Measurements from ENCODE around the gene PPP1R12B. TPM values are rescaled to one million over a fixed set of nuclear protein-coding genes. Genes with fewer than 3 reads are reported as not detected.
"Not testable (repeated sequence)": the region's sequence is repeated elsewhere in the genome, so short reads cannot be mapped to it uniquely, and the experiment has no call there.

PPP1R12B gene
- total RNA-seq, 2 experiments from 2014 or later = 12.4 to 14.3 TPM

- CTCF ChIA-PET, POLR2A ChIA-PET: not testable (repeated sequence)
Observed at GRCh38 chr1:202467381-202467780, 118.9 kb downstream of the PPP1R12B start.

GRCh38 chr1:202468695-202469094, 120.2 kb downstream of the PPP1R12B start:
- CTCF ChIA-PET, POLR2A ChIA-PET: not testable (repeated sequence)

GRCh38 chr1:202469123-202469522, 120.6 kb downstream of the PPP1R12B start:
- CTCF ChIA-PET, POLR2A ChIA-PET: not testable (repeated sequence)

GRCh38 chr1:202471246-202471645, 122.7 kb downstream of the PPP1R12B start:
- ChIA-PET POLR2A (no interaction called here), CTCF (no interaction called here)

GRCh38 chr1:202472347-202473124, 124.0 kb downstream of the PPP1R12B start:
- POLR2A ChIA-PET = not testable (repeated sequence)
- CTCF ChIA-PET = interaction anchor here (1.1 kb wide), 1 partner anchor 130 kb away, joined by 3 read pairs; no protein-coding TSS in a partner anchor

GRCh38 chr1:202473266-202474045, 125.0 kb downstream of the PPP1R12B start:
- POLR2A ChIA-PET = not testable (repeated sequence)
- CTCF ChIA-PET = interaction anchor here (0.8 to 1.1 kb wide), 2 partner anchors 129 to 148 kb away, joined by 3 read pairs; no protein-coding TSS in a partner anchor

GRCh38 chr1:202479661-202480060, 131.2 kb downstream of the PPP1R12B start:
- CTCF ChIA-PET, POLR2A ChIA-PET: not testable (repeated sequence)

GRCh38 chr1:202480640-202481039, 132.1 kb downstream of the PPP1R12B start:
- POLR2A ChIA-PET, CTCF ChIA-PET: not testable (repeated sequence)

- POLR2A ChIA-PET = not testable (repeated sequence)
Observed at GRCh38 chr1:202483362-202483761, 134.9 kb downstream of the PPP1R12B start.

GRCh38 chr1:202484032-202484431, 135.5 kb downstream of the PPP1R12B start:
- CTCF ChIA-PET, POLR2A ChIA-PET: not testable (repeated sequence)

More at GRCh38 chr1:202483362-202483761, 134.9 kb downstream of the PPP1R12B start:
- CTCF ChIA-PET = interaction anchor here (0.7 kb wide), 1 partner anchor 60 kb away, joined by 3 read pairs; no protein-coding TSS in a partner anchor

GRCh38 chr1:202484820-202485219, 136.3 kb downstream of the PPP1R12B start:
- CTCF ChIA-PET, POLR2A ChIA-PET: not testable (repeated sequence)

GRCh38 chr1:202488178-202488649, 139.7 kb downstream of the PPP1R12B start:
- POLR2A ChIA-PET, CTCF ChIA-PET: not testable (repeated sequence)

- CTCF ChIA-PET, POLR2A ChIA-PET: not testable (repeated sequence)
Observed at GRCh38 chr1:202489101-202489500, 140.6 kb downstream of the PPP1R12B start.

- POLR2A ChIA-PET, CTCF ChIA-PET: not testable (repeated sequence)
Observed at GRCh38 chr1:202493112-202493511, 144.6 kb downstream of the PPP1R12B start.

- POLR2A ChIA-PET = no interaction called here
- CTCF ChIA-PET = no interaction called here
Observed at GRCh38 chr1:202498542-202498941, 150.0 kb downstream of the PPP1R12B start.

GRCh38 chr1:202499997-202500396, 151.5 kb downstream of the PPP1R12B start:
- CTCF ChIA-PET, POLR2A ChIA-PET: not testable (repeated sequence)

- ChIA-PET POLR2A (no interaction called here), CTCF (no interaction called here)
Observed at GRCh38 chr1:202501281-202501680, 152.8 kb downstream of the PPP1R12B start.

GRCh38 chr1:202505356-202505755, 156.9 kb downstream of the PPP1R12B start:
- ChIA-PET POLR2A (no interaction called here), CTCF (no interaction called here)

- CTCF ChIA-PET, POLR2A ChIA-PET: not testable (repeated sequence)
Observed at GRCh38 chr1:202505880-202506575, 157.5 kb downstream of the PPP1R12B start.

GRCh38 chr1:202508863-202509262, 160.4 kb downstream of the PPP1R12B start:
- POLR2A ChIA-PET = not testable (repeated sequence)

More at GRCh38 chr1:202508863-202509262, 160.4 kb downstream of the PPP1R12B start:
- CTCF ChIA-PET = not testable (repeated sequence)
